ENCODE data around the gene DCC. TPM values are rescaled to one million over a fixed set of nuclear protein-coding genes. Genes with fewer than 3 reads are reported as not detected.

Gene DCC
- total RNA-seq, 1 experiment from 2014 or later: 0.72 TPM

GRCh38 chr18:52898485-52899058, 558.6 kb downstream of the DCC start:
- ChIA-PET POLR2A (interaction anchor here (0.5 to 0.6 kb wide), 2 partner anchors 26 to 389 kb away, joined by 3 read pairs; no protein-coding TSS in a partner anchor), CTCF (interaction anchor here (0.9 kb wide), 1 partner anchor 30 kb away, joined by 3 read pairs; no protein-coding TSS in a partner anchor)
- Mint-ChIP-seq H3K4me3 (no peak overlapping the region), H3K27ac (no peak overlapping the region), H3K36me3 (no peaks in the 10 kb centered on the region), H3K27me3 (ENCODE audit: low read depth) (no peaks in the 10 kb centered on the region), H3K4me1 (peaks cover 5% of the 10 kb centered on the region), H3K9me3 (no peaks in the 10 kb centered on the region)
- DNase-seq (ENCODE audit: low spot score) (no peak), ATAC-seq (no peak)
- no peak for TF ChIP-seq ELF4 (CRISPR knock-in tag; IDR thresholded peaks at IDR 0.05; ENCODE audit: low read depth)
- TF ChIP-seq SOX15 (CRISPR knock-in tag; IDR thresholded peaks at IDR 0.05): no peak
- no peak for TF ChIP-seq MXD4 (CRISPR knock-in tag; IDR thresholded peaks at IDR 0.05; ENCODE audit: borderline replicate concordance)
- TF ChIP-seq ZMAT4 (CRISPR knock-in tag; IDR thresholded peaks at IDR 0.05): no peak
- TF ChIP-seq NR2C2 (CRISPR knock-in tag; IDR thresholded peaks at IDR 0.05): no peak
- TF ChIP-seq ARID4B (CRISPR knock-in tag; IDR thresholded peaks at IDR 0.05; ENCODE audit: borderline replicate concordance): no peak
- TF ChIP-seq FOXP4 (CRISPR knock-in tag; IDR thresholded peaks at IDR 0.05): no peak
- TF ChIP-seq MAX (CRISPR knock-in tag; IDR thresholded peaks at IDR 0.05): no peak
- TF ChIP-seq PRRX2 (CRISPR knock-in tag; IDR thresholded peaks at IDR 0.05): no peak
- no peak for TF ChIP-seq ATF3 (CRISPR knock-in tag; conservative IDR thresholded peaks at IDR 0.05)
- TF ChIP-seq AR (CRISPR knock-in tag; IDR thresholded peaks at IDR 0.05): no peak
- TF ChIP-seq E2F1 (CRISPR knock-in tag; IDR thresholded peaks at IDR 0.05): no peak
- TF ChIP-seq TEAD4 (CRISPR knock-in tag; IDR thresholded peaks at IDR 0.05): no peak
- TF ChIP-seq PRDM15 (CRISPR knock-in tag; IDR thresholded peaks at IDR 0.05): no peak
- TF ChIP-seq E2F5 (CRISPR knock-in tag; IDR thresholded peaks at IDR 0.05): no peak
